Astrocyte of the spinal cord (primary cell): ENCODE data around the gene GJA1.
"Not testable (repeated sequence)": the region's sequence is repeated elsewhere in the genome, so short reads cannot be mapped to it uniquely, and the experiment has no call there.

Experiments
- DNase-seq: peaks from one replicate; pipeline ENCODE4 v3.0.0; 2011; ENCODE audit warnings: low read depth, low spot score
- H3K4me3 ChIP-seq: 2 replicates; pipeline ENCODE4 v1.5.1; 2011; ENCODE audit warnings: low read depth, mild to moderate bottlenecking, low read length, moderate library complexity
- CTCF ChIP-seq: IDR thresholded peaks from 2 replicates; pipeline ENCODE4 v1.5.1; 2012; ENCODE audit warnings: low read depth, mild to moderate bottlenecking, low read length, inconsistent platforms
- in situ Hi-C: cut with HindIII; loops from 2 replicates; pipeline ENCODE4 v1.10.0; 2017; ENCODE audit warnings: low sequenced_read_pairs

GJA1 gene

GRCh38 chr6:121442576-121442975, 7.1 kb downstream of the GJA1 start:
- TF ChIP-seq CTCF = no peak
- no peak for DNase-seq
- in situ Hi-C loops = no loop called here
- H3K4me3 ChIP-seq = no peak overlapping the region

- in situ Hi-C loops = no loop called here
- no peak overlapping the region for H3K4me3 ChIP-seq
- TF ChIP-seq CTCF = no peak
- DNase-seq = no peak
Measured at GRCh38 chr6:121443971-121444541, 8.6 kb downstream of the GJA1 start.

- DNase-seq, H3K4me3 ChIP-seq, in situ Hi-C loops: not testable (repeated sequence)
Measured at GRCh38 chr6:121446705-121447104, 11.3 kb downstream of the GJA1 start.

GRCh38 chr6:121447746-121448145, 12.3 kb downstream of the GJA1 start:
- not testable (repeated sequence) for H3K4me3 ChIP-seq, DNase-seq

GRCh38 chr6:121448528-121448927, 13.1 kb downstream of the GJA1 start:
- H3K4me3 ChIP-seq, in situ Hi-C loops, DNase-seq: not testable (repeated sequence)

More at GRCh38 chr6:121447746-121448145, 12.3 kb downstream of the GJA1 start:
- in situ Hi-C loops = not testable (repeated sequence)

- no peak for DNase-seq
- no peak overlapping the region for H3K4me3 ChIP-seq
- in situ Hi-C loops = no loop called here
- no peak for TF ChIP-seq CTCF
Measured at GRCh38 chr6:121449331-121449730, 13.9 kb downstream of the GJA1 start.

GRCh38 chr6:121450242-121450641, 14.8 kb downstream of the GJA1 start:
- in situ Hi-C loops = no loop called here
- no peak for DNase-seq
- no peak for TF ChIP-seq CTCF
- H3K4me3 ChIP-seq = no peak overlapping the region

GRCh38 chr6:121451250-121451649, 15.8 kb downstream of the GJA1 start:
- in situ Hi-C loops = no loop called here
- TF ChIP-seq CTCF = no peak
- no peak overlapping the region for H3K4me3 ChIP-seq

More at GRCh38 chr6:121451250-121451649, 15.8 kb downstream of the GJA1 start:
- DNase-seq = no peak
